Measurements from ENCODE around the gene THEMIS. TPM values are rescaled to one million over a fixed set of nuclear protein-coding genes. Genes with fewer than 3 reads are reported as not detected.

Gene THEMIS
- total RNA-seq, 1 experiment from 2014 or later: not detected

DNA sequence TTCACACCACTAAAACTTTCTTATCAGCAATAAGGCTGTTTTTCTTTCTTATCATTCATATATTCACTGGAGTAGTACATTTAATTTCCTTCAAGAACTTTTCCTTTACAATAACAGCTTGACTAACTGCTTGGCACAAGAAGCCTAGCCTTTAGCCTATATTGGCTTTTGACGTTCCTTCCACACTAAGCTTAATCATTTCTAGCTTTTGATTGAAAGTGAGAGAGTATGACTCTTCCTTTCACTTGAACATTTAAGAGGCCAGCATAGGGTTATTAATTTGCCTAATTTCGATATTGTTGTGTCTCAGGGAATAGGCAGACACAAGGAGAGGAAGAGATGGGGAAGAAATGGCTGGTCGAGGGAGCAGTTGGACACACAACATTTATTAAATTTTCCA, 23.6 kb downstream of the THEMIS start (continued):
- TF ChIP-seq, protein P1, sequence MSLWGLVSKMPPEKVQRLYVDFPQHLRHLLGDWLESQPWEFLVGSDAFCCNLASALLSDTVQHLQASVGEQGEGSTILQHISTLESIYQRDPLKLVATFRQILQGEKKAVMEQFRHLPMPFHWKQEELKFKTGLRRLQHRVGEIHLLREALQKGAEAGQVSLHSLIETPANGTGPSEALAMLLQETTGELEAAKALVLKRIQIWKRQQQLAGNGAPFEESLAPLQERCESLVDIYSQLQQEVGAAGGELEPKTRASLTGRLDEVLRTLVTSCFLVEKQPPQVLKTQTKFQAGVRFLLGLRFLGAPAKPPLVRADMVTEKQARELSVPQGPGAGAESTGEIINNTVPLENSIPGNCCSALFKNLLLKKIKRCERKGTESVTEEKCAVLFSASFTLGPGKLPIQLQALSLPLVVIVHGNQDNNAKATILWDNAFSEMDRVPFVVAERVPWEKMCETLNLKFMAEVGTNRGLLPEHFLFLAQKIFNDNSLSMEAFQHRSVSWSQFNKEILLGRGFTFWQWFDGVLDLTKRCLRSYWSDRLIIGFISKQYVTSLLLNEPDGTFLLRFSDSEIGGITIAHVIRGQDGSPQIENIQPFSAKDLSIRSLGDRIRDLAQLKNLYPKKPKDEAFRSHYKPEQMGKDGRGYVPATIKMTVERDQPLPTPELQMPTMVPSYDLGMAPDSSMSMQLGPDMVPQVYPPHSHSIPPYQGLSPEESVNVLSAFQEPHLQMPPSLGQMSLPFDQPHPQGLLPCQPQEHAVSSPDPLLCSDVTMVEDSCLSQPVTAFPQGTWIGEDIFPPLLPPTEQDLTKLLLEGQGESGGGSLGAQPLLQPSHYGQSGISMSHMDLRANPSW (CRISPR knock-in tag; conservative IDR thresholded peaks at IDR 0.05; ENCODE audit: low read depth): no peak
- TF ChIP-seq TEAD1 (CRISPR knock-in tag; IDR thresholded peaks at IDR 0.05): no peak

DNA sequence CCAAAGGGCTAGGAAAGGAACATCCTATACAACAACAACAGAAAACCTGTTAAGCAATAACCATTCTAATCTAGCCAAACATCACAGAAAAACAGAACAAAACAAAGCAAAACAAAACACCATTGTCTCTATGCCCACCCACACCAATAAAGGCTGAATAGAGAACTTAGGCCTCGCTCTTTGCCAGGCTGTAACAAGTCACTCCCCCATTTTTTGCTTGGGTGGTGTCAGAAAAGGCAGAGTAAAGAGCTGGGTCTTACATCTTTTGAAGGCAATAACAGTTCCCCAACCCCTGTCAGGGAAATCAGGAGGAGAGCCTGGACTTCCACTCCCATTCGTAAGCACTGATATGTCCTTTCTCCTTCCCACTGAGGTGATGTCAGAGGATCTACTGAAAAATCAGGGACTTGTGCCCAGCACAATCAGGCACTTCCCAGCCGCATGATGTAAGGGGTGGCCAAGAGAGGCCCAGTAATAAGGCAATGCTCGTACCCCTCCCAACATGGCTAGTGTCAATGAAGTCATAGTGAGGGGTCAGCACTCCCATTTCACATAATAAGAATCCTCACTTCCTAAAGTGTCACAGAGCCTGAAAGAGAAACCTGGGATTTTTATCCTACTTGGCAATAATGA, 31.0 kb downstream of the THEMIS start:
- ATAC-seq: no peak
- Mint-ChIP-seq H3K4me3 (no peak overlapping the region), H3K4me1 (no peaks in the 10 kb centered on the region), H3K27me3 (ENCODE audit: low read depth) (no peaks in the 10 kb centered on the region), H3K36me3 (peaks cover 4% of the 10 kb centered on the region; the same call in 1 of the 2 replicates), H3K9me3 (peaks cover 13% of the 10 kb centered on the region), H3K27ac (no peak overlapping the region)
- ChIA-PET CTCF (no interaction called here), POLR2A (no interaction called here)
- TF ChIP-seq ZNF263 (CRISPR knock-in tag; IDR thresholded peaks at IDR 0.05; ENCODE audit: low read depth): no peak
- no peak for TF ChIP-seq MYBL2 (CRISPR knock-in tag; IDR thresholded peaks at IDR 0.05)
- no peak for TF ChIP-seq TP53 (CRISPR knock-in tag; IDR thresholded peaks at IDR 0.05)
- no peak for DNase-seq (ENCODE audit: low spot score)

DNA sequence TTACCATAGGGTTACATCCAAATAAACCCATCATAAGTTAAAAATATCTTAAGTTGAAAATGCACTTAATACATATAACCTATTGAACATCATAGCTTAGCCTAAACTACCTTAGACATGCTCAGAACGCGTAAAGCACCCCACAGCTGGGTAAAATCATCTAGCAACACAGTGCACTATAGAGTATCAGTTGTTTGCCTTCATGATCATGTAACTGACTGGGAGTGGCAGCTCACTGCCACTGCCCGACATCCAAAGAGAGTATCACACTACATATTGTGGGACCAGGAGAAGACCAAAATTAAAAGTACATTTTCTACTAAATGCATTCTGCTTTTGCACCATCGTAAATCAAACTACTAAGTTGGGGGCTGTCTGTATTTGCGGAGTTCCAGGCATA, 31.7 kb downstream of the THEMIS start:
- H3K27me3 Mint-ChIP-seq (ENCODE audit: low read depth): no peaks in the 10 kb centered on the region
- peaks cover 13% of the 10 kb centered on the region for H3K9me3 Mint-ChIP-seq
- peaks cover 4% of the 10 kb centered on the region; the same call in 1 of the 2 replicates for H3K36me3 Mint-ChIP-seq
- TF ChIP-seq SMAD4 (CRISPR knock-in tag; IDR thresholded peaks at IDR 0.05) (no peak), ESRRA (CRISPR knock-in tag; IDR thresholded peaks at IDR 0.05; ENCODE audit: borderline replicate concordance) (no peak), GRHL2 (CRISPR knock-in tag; IDR thresholded peaks at IDR 0.05; ENCODE audit: insufficient replicate concordance, severe bottlenecking) (no peak), NR3C1 (CRISPR knock-in tag; conservative IDR thresholded peaks at IDR 0.05; ENCODE audit: low read depth) (no peak), ZBTB21 (CRISPR knock-in tag; IDR thresholded peaks at IDR 0.05; ENCODE audit: borderline replicate concordance) (no peak), OVOL2 (CRISPR knock-in tag; IDR thresholded peaks at IDR 0.05; ENCODE audit: borderline replicate concordance) (no peak), ZNF671 (CRISPR knock-in tag; IDR thresholded peaks at IDR 0.05) (no peak), NFE2L1 (CRISPR knock-in tag; IDR thresholded peaks at IDR 0.05) (no peak), NR1H2 (CRISPR knock-in tag; IDR thresholded peaks at IDR 0.05) (no peak), TCF7 (CRISPR knock-in tag; IDR thresholded peaks at IDR 0.05; ENCODE audit: low read depth) (no peak), SMAD3 (CRISPR knock-in tag; IDR thresholded peaks at IDR 0.05; ENCODE audit: borderline replicate concordance) (no peak), PRRX2 (CRISPR knock-in tag; IDR thresholded peaks at IDR 0.05) (no peak), IRF2 (CRISPR knock-in tag; IDR thresholded peaks at IDR 0.05; ENCODE audit: borderline replicate concordance, low read depth) (no peak), TEAD4 (CRISPR knock-in tag; IDR thresholded peaks at IDR 0.05) (no peak), MYBL2 (CRISPR knock-in tag; IDR thresholded peaks at IDR 0.05) (no peak)
- DNase-seq (ENCODE audit: low spot score) (no peak), ATAC-seq (no peak)
- no peak overlapping the region for H3K4me3 Mint-ChIP-seq
- no peak overlapping the region for H3K27ac Mint-ChIP-seq
- POLR2A ChIA-PET: no interaction called here
- H3K4me1 Mint-ChIP-seq: no peaks in the 10 kb centered on the region
- CTCF ChIA-PET: interaction anchor here (1.4 kb wide), 1 partner anchor 13 kb away, joined by 6 read pairs; no protein-coding TSS in a partner anchor

DNA sequence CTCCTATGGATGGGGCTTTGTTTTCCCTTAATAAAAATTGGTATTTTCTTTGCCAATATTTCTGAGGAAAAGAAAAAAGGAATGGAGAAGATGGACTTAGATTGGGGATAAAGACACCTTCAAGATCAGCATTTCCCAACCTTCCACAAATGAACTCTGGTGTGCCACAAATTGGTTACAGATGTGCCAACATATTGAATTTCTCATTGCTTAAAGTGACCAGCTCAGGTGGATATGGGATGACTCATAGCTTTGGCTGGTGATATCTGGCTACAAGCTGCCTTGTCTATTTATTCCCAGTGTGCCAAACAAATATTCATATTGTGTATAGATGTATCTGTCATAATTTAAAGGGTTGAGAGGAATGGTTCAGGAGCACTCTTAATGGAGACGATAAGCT, 32.5 kb downstream of the THEMIS start:
- no peak for ATAC-seq
- CTCF ChIA-PET: interaction anchor here (1.4 kb wide), 1 partner anchor 12 kb away, joined by 6 read pairs; no protein-coding TSS in a partner anchor
- TF ChIP-seq, protein P2, sequence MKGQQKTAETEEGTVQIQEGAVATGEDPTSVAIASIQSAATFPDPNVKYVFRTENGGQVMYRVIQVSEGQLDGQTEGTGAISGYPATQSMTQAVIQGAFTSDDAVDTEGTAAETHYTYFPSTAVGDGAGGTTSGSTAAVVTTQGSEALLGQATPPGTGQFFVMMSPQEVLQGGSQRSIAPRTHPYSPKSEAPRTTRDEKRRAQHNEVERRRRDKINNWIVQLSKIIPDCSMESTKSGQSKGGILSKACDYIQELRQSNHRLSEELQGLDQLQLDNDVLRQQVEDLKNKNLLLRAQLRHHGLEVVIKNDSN (CRISPR knock-in tag; IDR thresholded peaks at IDR 0.05): no peak
- TF ChIP-seq GRHL2 (CRISPR knock-in tag; IDR thresholded peaks at IDR 0.05; ENCODE audit: insufficient replicate concordance, severe bottlenecking) (no peak), JUN (CRISPR knock-in tag; IDR thresholded peaks at IDR 0.05) (no peak), HMGA2 (CRISPR knock-in tag; IDR thresholded peaks at IDR 0.05) (no peak), NR3C1 (CRISPR knock-in tag; conservative IDR thresholded peaks at IDR 0.05; ENCODE audit: low read depth) (no peak), RORB (CRISPR knock-in tag; IDR thresholded peaks at IDR 0.05) (no peak), TCF7 (CRISPR knock-in tag; IDR thresholded peaks at IDR 0.05; ENCODE audit: low read depth) (no peak), ATF1 (CRISPR knock-in tag; IDR thresholded peaks at IDR 0.05) (no peak), ESRRA (CRISPR knock-in tag; IDR thresholded peaks at IDR 0.05; ENCODE audit: borderline replicate concordance) (no peak)
- TF ChIP-seq, protein P3, sequence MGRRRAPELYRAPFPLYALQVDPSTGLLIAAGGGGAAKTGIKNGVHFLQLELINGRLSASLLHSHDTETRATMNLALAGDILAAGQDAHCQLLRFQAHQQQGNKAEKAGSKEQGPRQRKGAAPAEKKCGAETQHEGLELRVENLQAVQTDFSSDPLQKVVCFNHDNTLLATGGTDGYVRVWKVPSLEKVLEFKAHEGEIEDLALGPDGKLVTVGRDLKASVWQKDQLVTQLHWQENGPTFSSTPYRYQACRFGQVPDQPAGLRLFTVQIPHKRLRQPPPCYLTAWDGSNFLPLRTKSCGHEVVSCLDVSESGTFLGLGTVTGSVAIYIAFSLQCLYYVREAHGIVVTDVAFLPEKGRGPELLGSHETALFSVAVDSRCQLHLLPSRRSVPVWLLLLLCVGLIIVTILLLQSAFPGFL (CRISPR knock-in tag; IDR thresholded peaks at IDR 0.05; ENCODE audit: borderline replicate concordance): no peak
- TF ChIP-seq, protein P4, sequence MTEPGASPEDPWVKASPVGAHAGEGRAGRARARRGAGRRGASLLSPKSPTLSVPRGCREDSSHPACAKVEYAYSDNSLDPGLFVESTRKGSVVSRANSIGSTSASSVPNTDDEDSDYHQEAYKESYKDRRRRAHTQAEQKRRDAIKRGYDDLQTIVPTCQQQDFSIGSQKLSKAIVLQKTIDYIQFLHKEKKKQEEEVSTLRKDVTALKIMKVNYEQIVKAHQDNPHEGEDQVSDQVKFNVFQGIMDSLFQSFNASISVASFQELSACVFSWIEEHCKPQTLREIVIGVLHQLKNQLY (CRISPR knock-in tag; IDR thresholded peaks at IDR 0.05): no peak
- TF ChIP-seq, protein P5, sequence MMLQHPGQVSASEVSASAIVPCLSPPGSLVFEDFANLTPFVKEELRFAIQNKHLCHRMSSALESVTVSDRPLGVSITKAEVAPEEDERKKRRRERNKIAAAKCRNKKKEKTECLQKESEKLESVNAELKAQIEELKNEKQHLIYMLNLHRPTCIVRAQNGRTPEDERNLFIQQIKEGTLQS (CRISPR knock-in tag; conservative IDR thresholded peaks at IDR 0.05): no peak

More for the DNA sequence above, 32.5 kb downstream of the THEMIS start:
- POLR2A ChIA-PET: no interaction called here
- H3K4me3 Mint-ChIP-seq: no peak overlapping the region
- H3K9me3 Mint-ChIP-seq: peaks cover 9% of the 10 kb centered on the region
- H3K27me3 Mint-ChIP-seq (ENCODE audit: low read depth): no peaks in the 10 kb centered on the region
- H3K27ac Mint-ChIP-seq: no peak overlapping the region
- H3K36me3 Mint-ChIP-seq: peaks cover 4% of the 10 kb centered on the region; the same call in 1 of the 2 replicates
- no peak for DNase-seq (ENCODE audit: low spot score)
- H3K4me1 Mint-ChIP-seq: no peaks in the 10 kb centered on the region
